Mucosa of descending colon (tissue), 3 donors: ENCODE data around the gene LRRC52. TPM values are rescaled to one million over a fixed set of nuclear protein-coding genes. Genes with fewer than 3 reads are reported as not detected.
A peak's percentile ranks its signal among the peaks of the same experiment; 100 is the strongest.
"Not testable (repeated sequence)": the region's sequence is repeated elsewhere in the genome, so short reads cannot be mapped to it uniquely, and the experiment has no call there.

Experiments
- ATAC-seq: fragments of 200-7000 bp; cut with Tn5 transposase; one replicate; pipeline ENCODE4 v1.9.1; 2020; ENCODE audit warnings: mild to moderate bottlenecking, moderate library complexity
- DNase-seq, 3 donors: peaks; one replicate each; pipeline ENCODE4 v3.0.0-alpha.2; 2020
- H3K36me3 ChIP-seq: fragments of 200-600 bp; one replicate; pipeline ENCODE4 v1.8.0; 2021; ENCODE audit warnings: low read depth, mild to moderate bottlenecking
- H3K4me1 ChIP-seq: fragments of 200-600 bp; one replicate; pipeline ENCODE4 v1.8.0; 2021; ENCODE audit warnings: low read depth, mild to moderate bottlenecking
- H3K4me3 ChIP-seq: fragments of 200-600 bp; one replicate; pipeline ENCODE4 v1.8.0; 2021; ENCODE audit warnings: mild to moderate bottlenecking
- H3K9me3 ChIP-seq: fragments of 200-600 bp; one replicate; pipeline ENCODE4 v1.8.0; 2021; ENCODE audit warnings: mild to moderate bottlenecking
- intact Hi-C, 2 donors: fragments of 100-400 bp; cut with DNase I in 1 of 2; cut with micrococcal nuclease in 1 of 2; formaldehyde crosslinking; loops; one replicate each; pipeline versions ENCODE4 v1.11.0 to v1.11.1; 2022; cut with DNase I, micrococcal nuclease
- total RNA-seq, 3 donors: library from RNA; stranded (reverse); fragmentation: NEBNext Ultra II Directional in 2 of 3; extraction: Animal tissue kit (Norgen Biotek cat#: 25700) in 2 of 3; gene quantifications; one replicate each; pipeline versions ENCODE4 v1.2.1 to v1.2.4, GENCODE V29; 2021 to 2023
- TF ChIP-seq, protein P1 (sequence below): fragments of 200-600 bp; IDR thresholded peaks from one replicate; pipeline ENCODE4 v1.8.0; 2022; ENCODE audit warnings: antibody characterized with exemption, mild to moderate bottlenecking
- donor health status: DM: no; HTN: no; CAD: no; lungs with moderate emphysema.
- donor health status: DM: no; HTN: no; CAD: no.
- donor health status: DM: no; HTN: yes; CAD: no.

The LRRC52 gene
- total RNA-seq, 3 donors from 2014 or later, result 0.22 TPM; not detected in 2

DNA sequence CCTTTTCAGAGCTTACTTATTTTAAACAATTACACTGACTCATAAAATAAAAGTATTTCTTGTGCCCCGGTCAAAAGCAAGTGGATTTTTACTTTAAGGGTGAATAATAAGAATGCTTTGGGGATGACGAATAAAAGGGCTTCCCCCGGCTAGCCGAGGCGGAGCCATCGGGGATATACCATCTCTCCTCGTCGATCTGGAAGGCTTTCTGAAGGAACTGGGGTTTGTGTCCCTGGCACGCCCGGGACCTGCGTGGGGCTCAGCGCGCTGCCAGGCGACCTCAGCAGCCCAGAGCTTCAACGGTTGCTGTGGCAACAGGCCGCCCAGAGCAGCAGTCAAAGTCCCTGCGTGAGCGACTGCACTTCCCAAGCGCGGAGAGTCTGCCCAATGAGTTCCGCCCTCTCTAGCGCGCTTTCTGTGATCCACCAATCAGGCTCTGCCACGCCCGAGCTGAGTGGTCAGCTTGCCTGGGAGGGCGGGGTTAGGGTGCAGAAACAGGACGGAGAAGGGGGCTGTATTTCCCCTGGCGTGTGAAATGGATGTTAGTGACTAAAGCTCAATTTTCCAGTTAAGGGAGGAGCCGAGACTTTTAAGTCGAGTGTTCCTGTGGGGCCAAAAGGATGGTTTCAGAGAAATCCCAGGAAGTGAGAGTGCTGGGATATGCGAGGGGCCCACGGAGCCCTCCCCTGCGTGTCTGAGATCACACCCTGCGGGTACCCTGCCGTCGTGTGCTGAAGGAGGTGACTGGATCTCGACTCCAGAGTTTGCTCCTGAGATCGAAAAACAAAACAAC, 54.3 kb downstream of the LRRC52 start:
- H3K9me3 ChIP-seq, result no peaks in the 10 kb centered on the region
- ATAC-seq (peak; percentile 100), DNase-seq (peak; percentile 96 to 97 (median 97))
- intact Hi-C loops, result no loop called here
- TF ChIP-seq, protein P1, sequence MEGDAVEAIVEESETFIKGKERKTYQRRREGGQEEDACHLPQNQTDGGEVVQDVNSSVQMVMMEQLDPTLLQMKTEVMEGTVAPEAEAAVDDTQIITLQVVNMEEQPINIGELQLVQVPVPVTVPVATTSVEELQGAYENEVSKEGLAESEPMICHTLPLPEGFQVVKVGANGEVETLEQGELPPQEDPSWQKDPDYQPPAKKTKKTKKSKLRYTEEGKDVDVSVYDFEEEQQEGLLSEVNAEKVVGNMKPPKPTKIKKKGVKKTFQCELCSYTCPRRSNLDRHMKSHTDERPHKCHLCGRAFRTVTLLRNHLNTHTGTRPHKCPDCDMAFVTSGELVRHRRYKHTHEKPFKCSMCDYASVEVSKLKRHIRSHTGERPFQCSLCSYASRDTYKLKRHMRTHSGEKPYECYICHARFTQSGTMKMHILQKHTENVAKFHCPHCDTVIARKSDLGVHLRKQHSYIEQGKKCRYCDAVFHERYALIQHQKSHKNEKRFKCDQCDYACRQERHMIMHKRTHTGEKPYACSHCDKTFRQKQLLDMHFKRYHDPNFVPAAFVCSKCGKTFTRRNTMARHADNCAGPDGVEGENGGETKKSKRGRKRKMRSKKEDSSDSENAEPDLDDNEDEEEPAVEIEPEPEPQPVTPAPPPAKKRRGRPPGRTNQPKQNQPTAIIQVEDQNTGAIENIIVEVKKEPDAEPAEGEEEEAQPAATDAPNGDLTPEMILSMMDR, result no peak
- no peaks in the 10 kb centered on the region for H3K36me3 ChIP-seq
- peak overlapping the region; percentile 17 for H3K4me3 ChIP-seq
- H3K4me1 ChIP-seq, result peaks cover 5% of the 10 kb centered on the region

DNA sequence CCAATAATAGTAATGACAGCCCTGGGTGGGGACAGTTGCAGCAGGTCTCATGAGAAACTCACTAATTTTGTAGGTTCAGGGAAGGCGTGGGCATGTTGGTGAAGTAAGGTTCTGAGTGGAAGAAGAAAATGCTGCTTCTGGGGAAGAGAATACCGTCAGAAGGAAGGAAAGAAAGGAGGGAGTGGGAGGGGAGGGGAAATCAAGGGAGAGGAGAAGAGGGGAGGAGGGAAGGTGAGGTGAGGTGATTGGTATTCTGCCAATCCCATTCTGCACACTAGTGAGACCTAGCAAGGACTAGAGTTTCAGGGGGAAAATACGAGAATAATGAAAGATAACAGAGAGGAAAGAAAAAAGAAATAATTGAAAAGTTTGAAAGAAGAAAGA, 54.9 kb downstream of the LRRC52 start:
- H3K36me3 ChIP-seq, result no peaks in the 10 kb centered on the region
- intact Hi-C loops, result no loop called here
- TF ChIP-seq, protein P1, result no peak
- peak overlapping the region; percentile 17 for H3K4me3 ChIP-seq
- H3K9me3 ChIP-seq, result no peaks in the 10 kb centered on the region
- ATAC-seq (peak; percentile 2), DNase-seq (no peak)
- peaks cover 5% of the 10 kb centered on the region for H3K4me1 ChIP-seq

DNA sequence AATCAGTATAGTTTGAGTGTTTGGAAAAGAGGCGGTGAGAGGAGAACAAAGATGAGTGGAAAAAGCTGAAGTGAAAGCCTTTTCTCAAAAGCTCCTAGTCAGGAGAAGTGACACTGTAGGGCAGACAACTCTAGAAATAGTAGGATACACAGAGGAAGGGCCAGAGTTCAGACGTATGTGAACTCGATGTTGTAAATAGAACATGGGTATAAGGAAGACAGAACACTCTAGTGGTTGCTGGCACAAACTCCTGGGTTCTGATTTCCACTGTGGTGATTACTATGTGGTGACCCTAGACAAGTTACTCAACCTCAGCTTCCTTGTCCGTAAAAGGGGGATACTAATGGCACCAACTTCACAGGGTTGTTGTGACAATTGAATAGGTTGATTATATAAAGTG, 57.0 kb downstream of the LRRC52 start:
- Histone ChIP-seq H3K4me1 (peaks cover 5% of the 10 kb centered on the region), H3K9me3 (no peaks in the 10 kb centered on the region), H3K36me3 (no peaks in the 10 kb centered on the region), H3K4me3 (no peak overlapping the region)
- ATAC-seq (no peak), DNase-seq (peak in 1 of 3 donors; percentile 7)
- TF ChIP-seq, protein P1, result no peak
- intact Hi-C loops, result loop anchor here (2.0 to 10.0 kb wide), 3 partner anchors 94 to 314 kb away; partner anchors contain the start of gene ALDH9A1 (in 1 of the 2)

DNA sequence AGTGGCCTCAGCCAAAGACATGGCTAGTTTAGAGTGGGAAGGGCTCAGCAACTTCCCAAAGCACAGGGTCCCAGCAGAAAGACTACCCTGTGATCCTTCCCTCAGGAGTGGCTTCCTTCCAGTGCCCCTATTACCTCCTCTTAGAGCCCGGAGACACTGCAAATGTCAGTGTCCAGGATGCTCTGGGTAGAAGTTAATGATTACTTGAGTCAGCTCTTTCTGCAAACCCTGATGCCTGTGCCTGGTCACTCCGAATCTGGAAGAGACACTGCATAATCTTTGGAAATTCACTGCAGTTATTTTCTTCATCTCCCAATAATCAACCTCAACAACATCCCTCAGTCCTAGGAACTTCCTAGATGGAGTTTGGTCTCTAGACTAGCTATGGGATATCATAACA, 60.0 kb downstream of the LRRC52 start:
- Histone ChIP-seq H3K4me3 (no peak overlapping the region), H3K9me3 (no peaks in the 10 kb centered on the region), H3K36me3 (no peaks in the 10 kb centered on the region), H3K4me1 (peaks cover 5% of the 10 kb centered on the region)
- intact Hi-C loops, result loop anchor here (10.0 kb wide), 2 partner anchors 91 to 311 kb away; partner anchors contain the start of gene ALDH9A1 (in 1 of the 2)
- no peak for DNase-seq
- TF ChIP-seq, protein P1, result no peak
- ATAC-seq, result no peak

DNA sequence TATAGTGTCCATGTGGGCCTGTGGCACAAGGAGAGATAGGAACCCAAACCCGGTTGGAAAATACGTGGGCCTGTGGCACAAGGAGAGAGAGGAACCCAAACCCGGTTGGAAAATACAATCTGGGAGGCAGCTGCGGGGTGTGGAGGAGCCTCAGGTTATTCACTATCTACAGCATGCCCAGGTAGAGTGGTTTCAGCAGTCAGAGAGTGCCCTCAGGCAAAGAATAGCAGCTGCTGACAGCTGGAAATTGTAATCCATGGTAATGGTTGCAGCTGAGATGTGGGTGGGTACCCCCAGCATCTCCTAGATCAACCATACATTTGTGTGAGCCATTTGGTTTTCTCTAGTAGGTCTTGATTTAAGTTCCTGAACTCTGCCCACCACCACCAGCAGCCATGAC, 61.4 kb downstream of the LRRC52 start:
- DNase-seq (no peak), ATAC-seq (no peak)
- Histone ChIP-seq H3K4me1 (peaks cover 5% of the 10 kb centered on the region), H3K36me3 (no peaks in the 10 kb centered on the region), H3K4me3 (no peak overlapping the region), H3K9me3 (no peaks in the 10 kb centered on the region)
- TF ChIP-seq, protein P1, result no peak
- intact Hi-C loops, result loop anchor here (10.0 kb wide), 2 partner anchors 90 to 310 kb away; partner anchors contain the start of gene ALDH9A1 (in 1 of the 2)

DNA sequence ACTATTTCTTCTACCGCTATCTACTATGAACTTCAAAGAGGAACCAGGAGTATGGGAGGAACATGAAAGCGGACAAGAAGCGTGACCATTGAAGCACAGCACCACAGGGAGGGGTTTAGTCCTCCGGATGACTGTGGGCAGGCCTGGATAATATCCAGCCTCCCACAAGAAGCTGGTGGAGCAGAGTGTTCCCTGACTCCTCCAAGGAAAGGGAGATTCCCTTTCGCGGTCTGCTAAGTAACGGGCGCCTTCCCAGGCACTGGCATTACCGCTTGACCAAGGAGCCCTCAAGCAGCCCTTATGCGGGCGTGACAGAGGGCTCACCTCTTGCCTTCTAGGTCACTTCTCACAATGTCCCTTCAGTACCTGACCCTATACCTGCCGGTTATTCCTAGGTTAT, 62.9 kb downstream of the LRRC52 start:
- not testable (repeated sequence) for H3K9me3 ChIP-seq, H3K4me3 ChIP-seq, ATAC-seq, H3K36me3 ChIP-seq, DNase-seq, H3K4me1 ChIP-seq
- intact Hi-C loops, result loop anchor here (10.0 kb wide), 2 partner anchors 88 to 308 kb away; partner anchors contain the start of gene ALDH9A1 (in 1 of the 2)
